NCI-H128 (cell line): ENCODE data around the gene TIMMDC1.

Experiments
- DNase-seq: peaks from one replicate; lab custom pipeline; 2025; ENCODE audit not compliant: unreplicated experiment; lab: John Stamatoyannopoulos, UW

The TIMMDC1 gene, protein sequence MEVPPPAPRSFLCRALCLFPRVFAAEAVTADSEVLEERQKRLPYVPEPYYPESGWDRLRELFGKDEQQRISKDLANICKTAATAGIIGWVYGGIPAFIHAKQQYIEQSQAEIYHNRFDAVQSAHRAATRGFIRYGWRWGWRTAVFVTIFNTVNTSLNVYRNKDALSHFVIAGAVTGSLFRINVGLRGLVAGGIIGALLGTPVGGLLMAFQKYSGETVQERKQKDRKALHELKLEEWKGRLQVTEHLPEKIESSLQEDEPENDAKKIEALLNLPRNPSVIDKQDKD

GRCh38 chr3:119498186-119499011 is at the start of gene TIMMDC1:
Gene TIMMDC1 (plus strand): TSS chr3:119498547. CDS start chr3:119498734, 187 bp downstream.
- peak; percentile 91 for DNase-seq

GRCh38 chr3:119453822-119454221 is 44.5 kb upstream of the TIMMDC1 start:
- DNase-seq: no peak

- DNase-seq: no peak
Measured at GRCh38 chr3:119456469-119456868, 41.9 kb upstream of the TIMMDC1 start.

DNA sequence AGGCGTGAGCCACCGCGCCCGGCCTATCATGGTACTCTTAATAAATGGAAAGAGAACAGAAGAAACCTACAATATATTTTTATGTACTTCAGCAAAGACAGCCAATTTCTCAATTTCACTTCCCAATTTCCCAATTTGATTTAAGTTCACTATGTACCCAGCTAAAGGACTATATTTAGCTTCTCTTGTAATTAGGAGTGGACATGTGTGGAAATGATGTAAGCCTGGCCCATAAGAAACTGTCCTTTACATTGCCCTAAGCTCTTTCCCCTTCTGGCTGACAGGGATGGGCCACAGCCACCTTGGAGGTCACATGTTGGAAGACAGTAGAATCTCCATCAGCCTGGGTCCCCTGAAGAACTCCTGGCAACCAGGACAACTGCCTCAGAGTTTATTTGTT is 41.1 kb upstream of the TIMMDC1 start:
- DNase-seq: no peak

GRCh38 chr3:119463171-119464169 is 34.9 kb upstream of the TIMMDC1 start, which contains the start of gene TMEM39A:
Gene TMEM39A (minus strand): TSS chr3:119463615. CDS start chr3:119462074, 1,541 bp downstream.
- peak; percentile 98 for DNase-seq

DNA sequence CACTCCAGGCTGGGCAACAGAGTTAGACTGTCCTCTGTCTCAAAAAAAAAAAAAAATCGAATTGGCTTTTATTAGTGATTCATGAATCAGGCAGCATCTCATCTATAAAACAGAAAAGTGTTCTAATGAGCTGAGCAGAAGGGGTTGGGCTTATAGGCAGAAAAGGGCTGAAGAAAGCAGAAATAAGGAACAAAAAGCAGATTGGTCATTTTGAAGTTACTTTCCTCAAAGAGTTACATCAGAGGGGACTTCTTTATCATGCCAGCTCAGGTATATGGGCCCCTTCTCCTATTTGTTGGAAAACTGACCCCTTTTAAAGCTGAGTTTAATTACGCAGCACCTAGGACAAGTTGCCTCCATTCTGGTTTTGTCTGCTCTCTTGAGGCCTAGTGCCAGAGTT is 30.3 kb upstream of the TIMMDC1 start:
- no peak for DNase-seq

GRCh38 chr3:119469418-119470189 is 28.7 kb upstream of the TIMMDC1 start:
- DNase-seq: no peak

- DNase-seq: no peak
Measured at GRCh38 chr3:119470866-119471265, 27.5 kb upstream of the TIMMDC1 start.

- no peak for DNase-seq
Measured at GRCh38 chr3:119481079-119481478, 17.3 kb upstream of the TIMMDC1 start.

DNA sequence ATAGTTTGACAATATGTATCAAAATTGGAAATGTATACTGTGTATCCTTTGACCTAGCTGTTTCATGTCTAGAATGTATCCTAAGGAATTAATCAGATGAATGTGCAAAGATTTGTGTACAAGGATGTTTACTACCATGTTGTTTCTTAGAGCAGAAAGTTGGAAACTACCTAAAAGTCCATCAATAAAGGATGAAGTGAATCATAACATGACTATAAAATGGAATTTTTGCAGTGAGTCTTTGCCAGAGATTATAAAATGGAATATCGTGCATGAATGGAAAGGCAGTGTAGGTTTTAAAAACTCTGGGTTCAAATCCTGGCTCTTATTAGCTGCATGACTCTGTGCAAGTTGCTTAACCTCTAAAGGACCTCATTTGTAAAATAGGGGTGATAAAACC is 15.2 kb upstream of the TIMMDC1 start:
- DNase-seq: no peak

DNA sequence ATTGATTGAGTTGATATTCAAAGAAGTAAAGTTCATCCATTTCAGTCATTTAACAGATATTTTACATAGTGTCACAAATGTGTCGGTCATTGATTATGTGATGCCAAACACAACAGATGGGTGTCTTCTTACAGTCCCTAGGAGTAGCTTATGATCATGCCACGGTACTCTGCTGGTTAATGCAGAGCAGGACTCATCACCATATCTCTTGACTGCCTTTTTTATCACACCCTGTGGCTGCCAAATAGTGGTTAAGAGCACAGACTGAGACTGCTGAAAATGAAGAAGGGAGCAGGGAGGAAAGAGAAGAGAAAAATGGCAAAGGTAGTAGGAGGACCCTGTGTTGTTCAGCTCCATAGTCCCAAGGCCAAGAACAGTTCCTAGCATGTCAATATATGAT is 12.8 kb upstream of the TIMMDC1 start:
- DNase-seq: no peak

DNA sequence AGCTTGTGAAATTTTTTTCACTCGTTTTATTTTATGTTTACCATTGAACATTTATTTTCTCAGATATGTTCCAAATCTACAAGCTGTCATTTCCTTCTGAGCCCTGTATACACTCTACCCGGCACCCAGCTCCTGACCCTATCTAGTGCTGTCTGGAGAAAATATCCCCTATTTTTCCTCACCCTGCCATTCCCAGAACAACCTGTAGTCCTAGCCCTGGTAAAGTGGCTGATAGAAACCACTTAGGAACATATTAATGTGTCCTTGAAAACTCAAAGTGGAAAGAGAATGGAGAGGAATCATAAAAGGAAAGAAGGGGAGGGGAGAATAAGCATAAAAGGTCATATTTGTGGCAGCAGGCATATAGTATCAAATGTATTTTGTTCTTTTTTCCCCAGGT is 8.2 kb upstream of the TIMMDC1 start:
- no peak for DNase-seq

DNA sequence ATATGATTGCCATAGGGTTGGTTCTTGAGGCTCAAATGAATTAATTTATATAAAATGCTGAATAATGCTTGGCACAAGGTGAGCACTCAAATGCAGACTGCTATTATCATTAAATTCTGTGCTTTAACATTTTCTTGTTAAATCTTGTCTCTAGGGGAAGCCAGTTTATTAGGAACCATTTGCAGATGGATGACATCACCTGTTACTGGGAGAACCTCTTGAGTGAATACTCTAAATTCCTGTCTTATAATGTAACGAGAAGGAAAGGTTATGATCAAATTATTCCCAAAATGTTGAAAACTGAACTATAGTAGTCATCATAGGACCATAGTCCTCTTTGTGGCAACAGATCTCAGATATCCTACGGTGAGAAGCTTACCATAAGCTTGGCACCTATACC is 6.2 kb upstream of the TIMMDC1 start:
- DNase-seq: no peak

DNA sequence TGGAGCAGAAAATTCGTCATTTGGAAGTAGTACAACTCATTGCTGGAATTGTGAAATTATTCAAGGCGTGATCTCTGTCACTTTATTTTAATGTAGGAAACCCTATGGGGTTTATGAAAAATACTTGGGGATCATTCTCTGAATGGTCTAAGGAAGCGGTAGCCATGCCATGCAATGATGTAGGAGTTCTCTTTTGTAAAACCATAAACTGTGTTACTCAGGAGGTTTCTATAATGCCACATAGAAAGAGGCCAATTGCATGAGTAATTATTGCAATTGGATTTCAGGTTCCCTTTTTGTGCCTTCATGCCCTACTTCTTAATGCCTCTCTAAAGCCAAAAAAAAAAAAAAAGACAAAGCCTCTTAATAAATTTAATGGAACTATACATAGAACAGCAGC is 5.5 kb upstream of the TIMMDC1 start:
- DNase-seq: no peak

DNA sequence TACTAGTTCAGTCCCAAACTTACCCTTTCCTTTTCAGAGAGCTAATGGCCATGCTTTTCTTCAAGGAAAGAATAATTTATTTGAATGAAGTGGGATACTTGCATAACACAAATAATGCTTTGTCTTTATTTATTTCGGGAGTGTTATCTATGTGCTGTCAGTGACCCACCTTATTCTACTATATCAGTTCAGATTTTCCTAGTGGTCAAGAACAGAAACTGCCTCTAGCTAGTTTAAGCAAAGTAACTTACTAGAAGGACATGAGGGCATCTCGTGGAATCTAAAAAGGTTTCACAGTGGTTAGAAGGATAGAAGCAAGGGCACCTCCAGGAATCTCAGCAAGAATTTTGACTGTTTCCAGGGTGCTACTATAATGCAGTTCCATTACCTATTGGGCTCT is 3.8 kb upstream of the TIMMDC1 start:
- no peak for DNase-seq

- no peak for DNase-seq
Measured at GRCh38 chr3:119497820-119498185, 544 bp upstream of the TIMMDC1 start.

- no peak for DNase-seq
Measured at GRCh38 chr3:119500265-119500664, 1.9 kb downstream of the TIMMDC1 start.

DNA sequence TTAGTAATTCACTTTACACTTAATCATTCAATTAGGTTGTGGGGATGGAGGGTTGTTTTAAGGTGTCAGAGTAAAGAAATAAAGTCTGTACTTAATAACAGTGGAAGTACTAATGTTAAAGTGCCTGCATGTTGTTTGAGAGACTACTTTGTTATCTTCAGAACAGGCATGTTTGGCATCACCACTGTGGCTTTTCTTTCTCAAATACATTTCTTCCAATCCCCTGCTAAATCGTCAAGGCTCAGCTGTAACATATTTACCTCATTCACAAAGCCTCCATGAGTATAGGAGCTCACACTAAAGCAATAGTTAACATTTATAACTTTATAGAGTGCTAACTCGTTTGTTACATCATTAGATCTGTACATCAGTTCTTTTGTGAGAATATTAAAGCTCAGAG is 2.6 kb downstream of the TIMMDC1 start:
- DNase-seq: no peak

- no peak for DNase-seq
Measured at GRCh38 chr3:119506631-119507030, 8.3 kb downstream of the TIMMDC1 start.

- DNase-seq: no peak
Measured at GRCh38 chr3:119507404-119507803, 9.1 kb downstream of the TIMMDC1 start.
